HepG2 (cell line): Measurements from ENCODE around the gene CKS1B. TPM values are rescaled to one million over a fixed set of nuclear protein-coding genes. Genes with fewer than 3 reads are reported as not detected.

Experiments used
- ADNP ChIP-seq: sonication (generic); formaldehyde crosslinking; IDR thresholded peaks from 2 replicates; pipeline ENCODE4 v1.4.0; 2020; ENCODE audit warnings: missing genetic modification reagents
- ARHGAP35 ChIP-seq: sonication (generic); formaldehyde crosslinking; IDR thresholded peaks from 2 replicates; pipeline ENCODE4 v1.9.0; 2022; ENCODE audit warnings: mild to moderate bottlenecking, inconsistent platforms, moderate library complexity, missing genetic modification reagents, borderline replicate concordance
- BCL6 ChIP-seq: IDR thresholded peaks from 2 replicates; pipeline ENCODE4 v1.6.1; 2016; ENCODE audit warnings: missing genetic modification reagents, missing compliant biosample characterization
- CSRNP1 ChIP-seq: sonication (generic); formaldehyde crosslinking; IDR thresholded peaks from 2 replicates; pipeline ENCODE4 v1.8.1; 2023; ENCODE audit warnings: mild to moderate bottlenecking, missing genetic modification reagents
- GABPA ChIP-seq, 2 experiments: IDR thresholded peaks; 2 replicates each; pipeline ENCODE4 v1.6.1; 2011 to 2016; ENCODE audit warnings: low read depth in 2 of 2, low read length in 1 of 2, missing biosample characterization in 1 of 2, missing genetic modification characterization in 1 of 2
- HMGA1 ChIP-seq: sonication (generic); formaldehyde crosslinking; conservative IDR thresholded peaks from 2 replicates; pipeline ENCODE4 v1.4.0; 2020; ENCODE audit warnings: missing genetic modification reagents
- HOXA3 ChIP-seq: sonication (generic); formaldehyde crosslinking; IDR thresholded peaks from 2 replicates; pipeline ENCODE4 v1.5.0; 2020; ENCODE audit warnings: missing genetic modification reagents
- HOXA7 ChIP-seq: sonication (generic); formaldehyde crosslinking; IDR thresholded peaks from 2 replicates; pipeline ENCODE4 v1.8.1; 2022; ENCODE audit warnings: mild to moderate bottlenecking, missing genetic modification reagents, moderate library complexity
- PRDM10 ChIP-seq: sonication (generic); formaldehyde crosslinking; IDR thresholded peaks from 2 replicates; pipeline ENCODE4 v1.4.0; 2020; ENCODE audit warnings: low read depth, missing genetic modification reagents
- RNF2 ChIP-seq: fragments of 450-650 bp; conservative IDR thresholded peaks from 2 replicates; pipeline ENCODE4 v1.6.1; 2016; ENCODE audit warnings: low read depth
- TCF7 ChIP-seq: sonication (generic); IDR thresholded peaks from 2 replicates; pipeline ENCODE4 v1.6.1; 2016; ENCODE audit warnings: antibody characterized with exemption, low read depth
- TCF7L2 ChIP-seq: IDR thresholded peaks from 2 replicates; pipeline ENCODE4 v1.6.1; 2011; ENCODE audit warnings: mild to moderate bottlenecking, low read depth, low read length, moderate library complexity
- TMF1 ChIP-seq: sonication (generic); formaldehyde crosslinking; IDR thresholded peaks from 2 replicates; pipeline ENCODE4 v1.8.1; 2022; ENCODE audit warnings: low read depth, missing genetic modification reagents
- ZNF44 ChIP-seq: sonication (generic); formaldehyde crosslinking; IDR thresholded peaks from 2 replicates; pipeline ENCODE4 v1.5.1; 2020; ENCODE audit warnings: mild to moderate bottlenecking, missing genetic modification reagents
- ZNF788 ChIP-seq: sonication (generic); formaldehyde crosslinking; IDR thresholded peaks from 2 replicates; pipeline ENCODE4 v1.5.0; 2020; ENCODE audit warnings: mild to moderate bottlenecking, missing genetic modification reagents, borderline replicate concordance
- polyA plus RNA-seq, 8 experiments: library from polyadenylated mRNA; depleted of rRNA in 3 of 8; stranded (reverse) in 7 of 8; unstranded in 1 of 8; fragments of >200 nt; fragmentation: Illumina TruSeq in 4 of 8; extraction: Trizol in 4 of 8; gene quantifications; 2 replicates each; pipeline versions ENCODE4 v1.2.1 to v1.2.3, GENCODE V29; 2011 to 2016; ENCODE audit warnings: low read depth in 4 of 8, missing spikeins in 1 of 8, mixed read lengths in 1 of 8; ENCODE audit not compliant: insufficient read depth in 1 of 8
- total RNA-seq, 5 experiments: library from RNA; depleted of rRNA; stranded (reverse); fragments of >200 nt; fragmentation: Illumina TruSeq; extraction: Trizol; gene quantifications; 2 replicates each; pipeline ENCODE4 v1.2.3, GENCODE V29; 2016; ENCODE audit warnings: low read depth in 1 of 5
- TF ChIP-seq, protein P1 (sequence below): fragments of 450-650 bp; IDR thresholded peaks from 2 replicates; pipeline ENCODE4 v1.6.1; 2017; ENCODE audit warnings: mild to moderate bottlenecking
- TF ChIP-seq, protein P2 (sequence below): sonication (generic); formaldehyde crosslinking; IDR thresholded peaks from 2 replicates; pipeline ENCODE4 v1.8.1; 2022; ENCODE audit warnings: mild to moderate bottlenecking, missing genetic modification reagents
- TF ChIP-seq, protein P3 (sequence below): sonication (generic); formaldehyde crosslinking; IDR thresholded peaks from 2 replicates; pipeline ENCODE4 v1.5.0; 2020; ENCODE audit warnings: missing genetic modification reagents

CKS1B gene
- total and polyA plus RNA-seq, 2 of the 13 experiments (the other 11 are each of a cell fraction or from before 2014, with no cell fraction given) = 217 to 222 TPM

DNA sequence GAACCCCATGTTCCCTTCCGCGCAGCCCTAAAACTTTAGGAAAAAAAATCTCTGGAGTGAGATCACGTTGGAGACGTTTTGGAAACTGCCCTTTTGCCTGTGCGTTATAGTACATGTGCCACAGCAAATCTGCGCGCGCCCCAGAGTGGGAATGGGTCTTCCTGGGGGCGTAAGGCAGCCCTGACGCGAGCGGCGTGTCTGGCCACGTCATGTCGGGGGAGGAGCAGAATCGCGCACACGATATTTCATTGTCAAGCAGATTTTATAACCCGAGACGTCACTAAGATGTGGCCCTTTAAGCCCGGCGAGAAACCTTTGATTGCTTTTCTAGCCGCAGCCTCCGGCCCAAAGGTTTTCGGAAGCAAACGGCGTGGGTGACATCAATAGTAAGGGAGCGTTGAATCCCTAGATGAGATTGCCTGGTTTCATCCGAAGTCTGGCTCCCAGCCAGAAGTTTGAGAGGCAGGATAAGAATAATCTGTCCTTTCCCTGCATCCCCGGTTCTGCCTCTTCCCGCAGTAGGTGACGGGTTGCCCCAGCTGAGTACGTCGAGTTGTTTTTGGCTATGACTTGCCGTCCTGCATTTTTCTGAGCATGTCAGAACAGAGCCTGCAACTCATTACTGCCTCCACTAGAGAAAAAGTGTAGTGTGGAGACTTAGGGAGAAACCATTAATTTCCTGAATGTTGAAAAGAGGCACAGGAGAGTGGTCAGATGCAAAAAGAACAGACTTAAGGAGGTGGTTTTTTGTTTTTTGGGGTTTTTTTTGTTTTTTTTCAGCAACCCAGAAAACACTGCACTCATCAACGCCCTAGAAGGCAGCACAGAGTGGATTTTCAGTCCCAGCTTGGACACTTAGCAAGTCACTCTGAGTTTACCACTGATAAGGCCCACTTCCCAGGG is 37.1 kb upstream of the CKS1B start (continued):
- TF ChIP-seq, protein P1, sequence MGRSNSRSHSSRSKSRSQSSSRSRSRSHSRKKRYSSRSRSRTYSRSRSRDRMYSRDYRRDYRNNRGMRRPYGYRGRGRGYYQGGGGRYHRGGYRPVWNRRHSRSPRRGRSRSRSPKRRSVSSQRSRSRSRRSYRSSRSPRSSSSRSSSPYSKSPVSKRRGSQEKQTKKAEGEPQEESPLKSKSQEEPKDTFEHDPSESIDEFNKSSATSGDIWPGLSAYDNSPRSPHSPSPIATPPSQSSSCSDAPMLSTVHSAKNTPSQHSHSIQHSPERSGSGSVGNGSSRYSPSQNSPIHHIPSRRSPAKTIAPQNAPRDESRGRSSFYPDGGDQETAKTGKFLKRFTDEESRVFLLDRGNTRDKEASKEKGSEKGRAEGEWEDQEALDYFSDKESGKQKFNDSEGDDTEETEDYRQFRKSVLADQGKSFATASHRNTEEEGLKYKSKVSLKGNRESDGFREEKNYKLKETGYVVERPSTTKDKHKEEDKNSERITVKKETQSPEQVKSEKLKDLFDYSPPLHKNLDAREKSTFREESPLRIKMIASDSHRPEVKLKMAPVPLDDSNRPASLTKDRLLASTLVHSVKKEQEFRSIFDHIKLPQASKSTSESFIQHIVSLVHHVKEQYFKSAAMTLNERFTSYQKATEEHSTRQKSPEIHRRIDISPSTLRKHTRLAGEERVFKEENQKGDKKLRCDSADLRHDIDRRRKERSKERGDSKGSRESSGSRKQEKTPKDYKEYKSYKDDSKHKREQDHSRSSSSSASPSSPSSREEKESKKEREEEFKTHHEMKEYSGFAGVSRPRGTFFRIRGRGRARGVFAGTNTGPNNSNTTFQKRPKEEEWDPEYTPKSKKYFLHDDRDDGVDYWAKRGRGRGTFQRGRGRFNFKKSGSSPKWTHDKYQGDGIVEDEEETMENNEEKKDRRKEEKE = no peak
- no peak for TF ChIP-seq GABPA (IDR thresholded peaks at IDR 0.05; ENCODE audit: low read depth, low read length)
- TF ChIP-seq GABPA (CRISPR knock-in tag; IDR thresholded peaks at IDR 0.05; ENCODE audit: low read depth) = peak; percentile 32; the same call in 1 of the 2 replicates
- peak; percentile 85 for TF ChIP-seq HOXA3
- peak; percentile 97; the same call in 1 of the 2 replicates for TF ChIP-seq PRDM10 (CRISPR knock-in tag)
- no peak for TF ChIP-seq ZNF788 (CRISPR knock-in tag)
- no peak for TF ChIP-seq HOXA7 (CRISPR knock-in tag)
- no peak for TF ChIP-seq TCF7L2
- no peak for TF ChIP-seq TCF7
- TF ChIP-seq ZNF44 = peak; percentile 49; the same call in 1 of the 2 replicates
- TF ChIP-seq ADNP (CRISPR knock-in tag) = no peak
- no peak for TF ChIP-seq BCL6 (CRISPR knock-in tag)
- no peak for TF ChIP-seq HMGA1
- no peak for TF ChIP-seq ARHGAP35 (CRISPR knock-in tag)
- TF ChIP-seq, protein P2, sequence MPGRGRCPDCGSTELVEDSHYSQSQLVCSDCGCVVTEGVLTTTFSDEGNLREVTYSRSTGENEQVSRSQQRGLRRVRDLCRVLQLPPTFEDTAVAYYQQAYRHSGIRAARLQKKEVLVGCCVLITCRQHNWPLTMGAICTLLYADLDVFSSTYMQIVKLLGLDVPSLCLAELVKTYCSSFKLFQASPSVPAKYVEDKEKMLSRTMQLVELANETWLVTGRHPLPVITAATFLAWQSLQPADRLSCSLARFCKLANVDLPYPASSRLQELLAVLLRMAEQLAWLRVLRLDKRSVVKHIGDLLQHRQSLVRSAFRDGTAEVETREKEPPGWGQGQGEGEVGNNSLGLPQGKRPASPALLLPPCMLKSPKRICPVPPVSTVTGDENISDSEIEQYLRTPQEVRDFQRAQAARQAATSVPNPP = no peak
- TF ChIP-seq CSRNP1 (CRISPR knock-in tag) = no peak
- no peak for TF ChIP-seq TMF1
- no peak for TF ChIP-seq RNF2
- TF ChIP-seq, protein P3, sequence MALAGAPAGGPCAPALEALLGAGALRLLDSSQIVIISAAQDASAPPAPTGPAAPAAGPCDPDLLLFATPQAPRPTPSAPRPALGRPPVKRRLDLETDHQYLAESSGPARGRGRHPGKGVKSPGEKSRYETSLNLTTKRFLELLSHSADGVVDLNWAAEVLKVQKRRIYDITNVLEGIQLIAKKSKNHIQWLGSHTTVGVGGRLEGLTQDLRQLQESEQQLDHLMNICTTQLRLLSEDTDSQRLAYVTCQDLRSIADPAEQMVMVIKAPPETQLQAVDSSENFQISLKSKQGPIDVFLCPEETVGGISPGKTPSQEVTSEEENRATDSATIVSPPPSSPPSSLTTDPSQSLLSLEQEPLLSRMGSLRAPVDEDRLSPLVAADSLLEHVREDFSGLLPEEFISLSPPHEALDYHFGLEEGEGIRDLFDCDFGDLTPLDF (CRISPR knock-in tag) = 0 out of 2 replicates have a peak, but pooled peaks have one; percentile 19
